ENCODE data around the gene ZYX.

DNA sequence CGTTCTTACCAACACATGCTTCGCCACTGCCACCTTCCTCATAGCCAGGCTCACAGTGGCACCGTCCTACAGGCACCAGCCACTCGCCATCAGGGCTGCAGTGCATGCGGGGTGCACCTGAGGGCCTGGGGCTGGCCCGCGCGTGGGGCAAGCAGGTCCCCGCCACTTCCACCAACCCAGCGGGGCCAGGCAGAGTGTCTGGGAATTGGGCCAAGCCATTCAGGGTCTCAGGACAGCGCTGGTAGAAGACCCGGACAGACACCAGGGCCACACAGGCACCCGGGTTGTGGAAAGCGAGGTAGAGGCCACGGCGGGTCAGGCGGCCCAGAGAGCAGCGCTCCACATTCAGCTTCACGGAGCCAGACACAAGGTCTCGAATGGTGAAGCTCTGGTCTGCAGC, 18.5 kb downstream of the ZYX start:
- TF ChIP-seq, protein P1, sequence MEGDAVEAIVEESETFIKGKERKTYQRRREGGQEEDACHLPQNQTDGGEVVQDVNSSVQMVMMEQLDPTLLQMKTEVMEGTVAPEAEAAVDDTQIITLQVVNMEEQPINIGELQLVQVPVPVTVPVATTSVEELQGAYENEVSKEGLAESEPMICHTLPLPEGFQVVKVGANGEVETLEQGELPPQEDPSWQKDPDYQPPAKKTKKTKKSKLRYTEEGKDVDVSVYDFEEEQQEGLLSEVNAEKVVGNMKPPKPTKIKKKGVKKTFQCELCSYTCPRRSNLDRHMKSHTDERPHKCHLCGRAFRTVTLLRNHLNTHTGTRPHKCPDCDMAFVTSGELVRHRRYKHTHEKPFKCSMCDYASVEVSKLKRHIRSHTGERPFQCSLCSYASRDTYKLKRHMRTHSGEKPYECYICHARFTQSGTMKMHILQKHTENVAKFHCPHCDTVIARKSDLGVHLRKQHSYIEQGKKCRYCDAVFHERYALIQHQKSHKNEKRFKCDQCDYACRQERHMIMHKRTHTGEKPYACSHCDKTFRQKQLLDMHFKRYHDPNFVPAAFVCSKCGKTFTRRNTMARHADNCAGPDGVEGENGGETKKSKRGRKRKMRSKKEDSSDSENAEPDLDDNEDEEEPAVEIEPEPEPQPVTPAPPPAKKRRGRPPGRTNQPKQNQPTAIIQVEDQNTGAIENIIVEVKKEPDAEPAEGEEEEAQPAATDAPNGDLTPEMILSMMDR (IDR thresholded peaks at IDR 0.05; ENCODE audit: insufficient read depth, low read length) = no peak
- TF ChIP-seq POLR2AphosphoS5 (IDR thresholded peaks at IDR 0.05; ENCODE audit: low read depth) = no peak
- TF ChIP-seq, protein P2, sequence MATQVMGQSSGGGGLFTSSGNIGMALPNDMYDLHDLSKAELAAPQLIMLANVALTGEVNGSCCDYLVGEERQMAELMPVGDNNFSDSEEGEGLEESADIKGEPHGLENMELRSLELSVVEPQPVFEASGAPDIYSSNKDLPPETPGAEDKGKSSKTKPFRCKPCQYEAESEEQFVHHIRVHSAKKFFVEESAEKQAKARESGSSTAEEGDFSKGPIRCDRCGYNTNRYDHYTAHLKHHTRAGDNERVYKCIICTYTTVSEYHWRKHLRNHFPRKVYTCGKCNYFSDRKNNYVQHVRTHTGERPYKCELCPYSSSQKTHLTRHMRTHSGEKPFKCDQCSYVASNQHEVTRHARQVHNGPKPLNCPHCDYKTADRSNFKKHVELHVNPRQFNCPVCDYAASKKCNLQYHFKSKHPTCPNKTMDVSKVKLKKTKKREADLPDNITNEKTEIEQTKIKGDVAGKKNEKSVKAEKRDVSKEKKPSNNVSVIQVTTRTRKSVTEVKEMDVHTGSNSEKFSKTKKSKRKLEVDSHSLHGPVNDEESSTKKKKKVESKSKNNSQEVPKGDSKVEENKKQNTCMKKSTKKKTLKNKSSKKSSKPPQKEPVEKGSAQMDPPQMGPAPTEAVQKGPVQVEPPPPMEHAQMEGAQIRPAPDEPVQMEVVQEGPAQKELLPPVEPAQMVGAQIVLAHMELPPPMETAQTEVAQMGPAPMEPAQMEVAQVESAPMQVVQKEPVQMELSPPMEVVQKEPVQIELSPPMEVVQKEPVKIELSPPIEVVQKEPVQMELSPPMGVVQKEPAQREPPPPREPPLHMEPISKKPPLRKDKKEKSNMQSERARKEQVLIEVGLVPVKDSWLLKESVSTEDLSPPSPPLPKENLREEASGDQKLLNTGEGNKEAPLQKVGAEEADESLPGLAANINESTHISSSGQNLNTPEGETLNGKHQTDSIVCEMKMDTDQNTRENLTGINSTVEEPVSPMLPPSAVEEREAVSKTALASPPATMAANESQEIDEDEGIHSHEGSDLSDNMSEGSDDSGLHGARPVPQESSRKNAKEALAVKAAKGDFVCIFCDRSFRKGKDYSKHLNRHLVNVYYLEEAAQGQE (IDR thresholded peaks at IDR 0.05; ENCODE audit: insufficient replicate concordance, low read depth) = no peak
- TF ChIP-seq SPI1 (IDR thresholded peaks at IDR 0.05; ENCODE audit: borderline replicate concordance, low read depth) = no peak
